Trophoblast cell (in vitro differentiated cells and primary cell): ENCODE results near the gene TNFAIP8L3.

Source experiments
- DNase-seq, 2 donors: peaks; one replicate each; pipeline ENCODE4 v3.0.0-alpha.2; 2016
- H2AFZ ChIP-seq: 2 replicates; pipeline ENCODE4 v1.6.1; 2013; ENCODE audit warnings: low read length, moderate library complexity, mild to moderate bottlenecking; ENCODE audit not compliant: insufficient read depth, poor library complexity
- H2AK5ac ChIP-seq: 2 replicates; pipeline ENCODE4 v1.6.1; 2013; ENCODE audit warnings: mild to moderate bottlenecking, low read length
- H2BK120ac ChIP-seq: 2 replicates; pipeline ENCODE4 v1.6.1; 2013; ENCODE audit warnings: low read length, mild to moderate bottlenecking, moderate library complexity; ENCODE audit not compliant: insufficient read depth, poor library complexity
- H2BK12ac ChIP-seq: 2 replicates; pipeline ENCODE4 v1.6.1; 2013; ENCODE audit warnings: mild to moderate bottlenecking, low read length, moderate library complexity
- H2BK5ac ChIP-seq: 2 replicates; pipeline ENCODE4 v1.6.1; 2013; ENCODE audit warnings: low read length, low read depth, moderate library complexity, mild to moderate bottlenecking; ENCODE audit not compliant: poor library complexity
- H3K14ac ChIP-seq: 2 replicates; pipeline ENCODE4 v1.6.1; 2013; ENCODE audit warnings: mild to moderate bottlenecking, low read length
- H3K18ac ChIP-seq: 2 replicates; pipeline ENCODE4 v1.6.1; 2013; ENCODE audit warnings: mild to moderate bottlenecking, low read length
- H3K23ac ChIP-seq: 2 replicates; pipeline ENCODE4 v1.6.1; 2013; ENCODE audit warnings: low read length
- H3K27ac ChIP-seq: 2 replicates; pipeline ENCODE4 v1.5.1; 2013; ENCODE audit warnings: low read depth, mild to moderate bottlenecking, inconsistent platforms, low read length, moderate library complexity
- H3K27me3 ChIP-seq: 2 replicates; pipeline ENCODE4 v1.6.1; 2013; ENCODE audit warnings: inconsistent platforms, mild to moderate bottlenecking, low read length, moderate library complexity; ENCODE audit not compliant: insufficient read depth
- H3K36me3 ChIP-seq, 2 experiments: 1 replicate in 1 of 2; 2 replicates in 1 of 2; pipeline ENCODE4 v1.6.1; 2013; ENCODE audit warnings: low read length in 2 of 2, mild to moderate bottlenecking in 2 of 2, moderate library complexity in 1 of 2; ENCODE audit not compliant: insufficient read depth in 2 of 2, control insufficient read depth in 1 of 2
- H3K4ac ChIP-seq: 2 replicates; pipeline ENCODE4 v1.6.1; 2013; ENCODE audit warnings: low read depth, mild to moderate bottlenecking, low read length, moderate library complexity
- H3K4me1 ChIP-seq, 2 experiments: 1 replicate in 1 of 2; 2 replicates in 1 of 2; pipeline ENCODE4 v1.6.1; 2013; ENCODE audit warnings: low read length in 2 of 2, mild to moderate bottlenecking in 2 of 2, moderate library complexity in 1 of 2; ENCODE audit not compliant: insufficient read depth in 2 of 2, control insufficient read depth in 1 of 2
- H3K4me2 ChIP-seq: 2 replicates; pipeline ENCODE4 v1.6.1; 2013; ENCODE audit warnings: inconsistent platforms, mild to moderate bottlenecking, low read length, moderate library complexity
- H3K4me3 ChIP-seq: 2 replicates; pipeline ENCODE4 v1.5.1; 2013; ENCODE audit warnings: mild to moderate bottlenecking, low read depth, low read length, inconsistent platforms
- H3K79me1 ChIP-seq: one replicate; pipeline ENCODE4 v1.6.1; 2013; ENCODE audit warnings: low read length
- H3K79me2 ChIP-seq: 2 replicates; pipeline ENCODE4 v1.6.1; 2013; ENCODE audit warnings: low read length, mild to moderate bottlenecking; ENCODE audit not compliant: control insufficient read depth, insufficient read depth, poor library complexity
- H3K9ac ChIP-seq: 2 replicates; pipeline ENCODE4 v1.6.1; 2013; ENCODE audit warnings: mild to moderate bottlenecking, low read length
- H3K9me3 ChIP-seq: 2 replicates; pipeline ENCODE4 v1.6.1; 2013; ENCODE audit warnings: low read depth, mild to moderate bottlenecking, control low read depth, inconsistent platforms, low read length; ENCODE audit not compliant: insufficient read depth
- H4K12ac ChIP-seq: 2 replicates; pipeline ENCODE4 v1.6.1; 2013; ENCODE audit warnings: low read depth, mild to moderate bottlenecking, low read length, moderate library complexity
- H4K8ac ChIP-seq: 2 replicates; pipeline ENCODE4 v1.6.1; 2013; ENCODE audit warnings: low read depth, mild to moderate bottlenecking, low read length, moderate library complexity
- H4K91ac ChIP-seq: one replicate; pipeline ENCODE4 v1.6.1; 2013; ENCODE audit warnings: low read depth, mild to moderate bottlenecking, low read length, moderate library complexity
- WGBS: extraction: QIAGEN DNeasy Blood & Tissue Kit; methylation state at CpG from one replicate; pipeline ENCODE4 v1.1.7; 2013; ENCODE audit warnings: missing lambda C conversion rate; ENCODE audit not compliant: insufficient read length, insufficient coverage; ENCODE audit errors: extremely low coverage; 5-methylcytosine and 5-hydroxymethylcytosine counted together

Gene TNFAIP8L3

DNA sequence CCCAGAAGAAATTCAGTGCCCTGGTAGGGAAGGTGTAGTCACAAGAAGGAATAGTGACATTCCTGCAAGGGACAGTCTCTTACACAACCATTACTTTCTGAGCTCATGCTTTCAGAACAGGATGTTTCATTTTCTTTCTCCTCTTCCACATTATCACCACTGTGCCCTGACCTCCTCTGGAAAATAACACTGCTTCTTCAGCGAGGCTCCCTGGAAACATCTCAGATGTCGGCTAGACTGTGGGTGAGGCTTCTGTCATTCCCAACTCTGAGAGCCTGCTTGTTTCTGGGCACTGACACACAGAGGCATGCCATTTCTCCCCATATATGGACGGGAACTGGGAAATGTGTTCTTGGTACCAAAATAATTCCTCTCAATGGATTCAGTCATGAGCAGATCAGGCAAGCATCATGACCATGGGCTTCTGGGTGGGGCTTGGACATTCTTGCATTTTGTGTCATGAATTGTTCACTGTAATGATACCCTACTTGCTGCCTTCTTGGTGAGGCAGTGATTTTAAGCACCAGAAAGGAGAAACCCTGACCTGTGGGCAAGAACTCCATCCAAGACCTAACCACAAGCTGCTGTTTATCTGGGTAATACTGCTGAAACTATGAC, 14.3 kb upstream of the TNFAIP8L3 start:
- Histone ChIP-seq H3K27ac (no peak overlapping the region), H3K4me3 (no peak overlapping the region), H2BK5ac (no peak overlapping the region), H3K36me3 (no peaks in the 10 kb centered on the region), H3K79me1 (no peaks in the 10 kb centered on the region), H3K23ac (no peak overlapping the region), H4K12ac (no peak overlapping the region), H3K14ac (no peak overlapping the region), H3K9ac (no peak overlapping the region), H2AK5ac (no peak overlapping the region), H2BK12ac (no peak overlapping the region), H3K18ac (no peak overlapping the region), H3K4me2 (no peak overlapping the region), H3K79me2 (no peaks in the 10 kb centered on the region), H4K91ac (no peak overlapping the region), H2AFZ (no peak overlapping the region), H4K8ac (no peak overlapping the region), H3K4me1 (no peaks in the 10 kb centered on the region), H3K4ac (no peak overlapping the region), H2BK120ac (no peak overlapping the region), H3K27me3 (no peaks in the 10 kb centered on the region), H3K9me3 (no peaks in the 10 kb centered on the region)
- peak in 1 of 2 donors; percentile 5 for DNase-seq
- WGBS, result no CpG with 5 or more reads among the region's 3 CpGs

DNA sequence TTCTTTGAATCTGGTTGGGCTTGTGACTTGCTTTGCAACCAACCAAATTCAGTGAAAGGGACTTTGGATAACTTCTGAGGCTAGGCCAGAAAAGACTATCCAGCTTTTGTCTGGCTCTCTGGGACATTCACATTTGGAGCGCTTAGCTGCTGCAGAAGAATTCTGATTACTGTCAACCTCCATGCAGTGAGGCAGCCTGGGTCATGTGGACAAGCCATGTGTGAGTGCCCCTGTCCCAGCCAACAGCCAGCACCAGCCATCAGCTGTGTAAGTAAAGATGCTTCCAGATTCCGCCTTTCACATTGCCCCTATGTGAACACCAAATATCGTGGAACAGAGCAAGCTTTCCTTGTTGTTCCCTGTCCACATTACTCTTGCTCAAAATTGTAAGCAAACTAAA, 12.9 kb upstream of the TNFAIP8L3 start:
- Histone ChIP-seq H3K4me1 (no peaks in the 10 kb centered on the region), H3K79me2 (no peaks in the 10 kb centered on the region), H3K9me3 (no peaks in the 10 kb centered on the region), H3K36me3 (no peaks in the 10 kb centered on the region), H3K27ac (no peak overlapping the region), H3K23ac (no peak overlapping the region), H4K12ac (no peak overlapping the region), H4K91ac (no peak overlapping the region), H3K27me3 (no peaks in the 10 kb centered on the region), H3K4me3 (no peak overlapping the region), H2AK5ac (no peak overlapping the region), H3K9ac (no peak overlapping the region), H2BK120ac (no peak overlapping the region), H3K14ac (no peak overlapping the region), H2BK5ac (no peak overlapping the region), H3K4me2 (no peak overlapping the region), H3K4ac (no peak overlapping the region), H2AFZ (no peak overlapping the region), H3K79me1 (no peaks in the 10 kb centered on the region), H4K8ac (no peak overlapping the region), H3K18ac (no peak overlapping the region), H2BK12ac (no peak overlapping the region)
- no peak for DNase-seq
- WGBS, result no CpG with 5 or more reads among the region's 3 CpGs

DNA sequence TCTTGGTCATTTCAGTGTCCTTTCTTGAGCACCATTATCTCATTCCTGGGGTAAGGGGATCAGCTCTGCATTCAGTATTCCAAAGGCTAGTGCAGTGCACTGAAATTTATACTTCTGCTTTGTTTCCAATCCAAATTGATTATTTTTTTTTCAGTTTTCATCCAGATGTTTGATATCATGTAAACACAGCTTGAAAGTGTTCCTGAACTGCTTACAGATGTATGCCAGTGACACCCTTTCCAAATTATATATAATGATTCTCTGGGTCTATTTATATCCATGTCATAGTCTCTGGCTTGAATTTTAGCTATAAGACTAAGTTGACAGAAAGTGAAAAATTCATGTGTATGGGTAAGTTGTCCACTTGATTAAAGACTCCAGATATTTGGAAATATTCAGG, 11.8 kb upstream of the TNFAIP8L3 start:
- no peaks in the 10 kb centered on the region for H3K4me1 ChIP-seq
- no peaks in the 10 kb centered on the region for H3K79me2 ChIP-seq
- no peaks in the 10 kb centered on the region for H3K79me1 ChIP-seq
- H3K14ac ChIP-seq, result no peak overlapping the region
- no peak overlapping the region for H2AK5ac ChIP-seq
- no peak overlapping the region for H2AFZ ChIP-seq
- H3K27me3 ChIP-seq, result no peaks in the 10 kb centered on the region
- no peak overlapping the region for H2BK12ac ChIP-seq
- no peak overlapping the region for H3K4ac ChIP-seq
- no peak overlapping the region for H3K9ac ChIP-seq
- no peak overlapping the region for H3K18ac ChIP-seq
- no peak overlapping the region for H3K23ac ChIP-seq
- no peak for DNase-seq
- H3K27ac ChIP-seq, result no peak overlapping the region
- no peak overlapping the region for H3K4me2 ChIP-seq
- H3K9me3 ChIP-seq, result no peaks in the 10 kb centered on the region
- H4K12ac ChIP-seq, result no peak overlapping the region
- no peak overlapping the region for H2BK120ac ChIP-seq
- no peak overlapping the region for H3K4me3 ChIP-seq
- H2BK5ac ChIP-seq, result no peak overlapping the region
- H3K36me3 ChIP-seq, result no peaks in the 10 kb centered on the region
- H4K8ac ChIP-seq, result no peak overlapping the region
- H4K91ac ChIP-seq, result no peak overlapping the region

DNA sequence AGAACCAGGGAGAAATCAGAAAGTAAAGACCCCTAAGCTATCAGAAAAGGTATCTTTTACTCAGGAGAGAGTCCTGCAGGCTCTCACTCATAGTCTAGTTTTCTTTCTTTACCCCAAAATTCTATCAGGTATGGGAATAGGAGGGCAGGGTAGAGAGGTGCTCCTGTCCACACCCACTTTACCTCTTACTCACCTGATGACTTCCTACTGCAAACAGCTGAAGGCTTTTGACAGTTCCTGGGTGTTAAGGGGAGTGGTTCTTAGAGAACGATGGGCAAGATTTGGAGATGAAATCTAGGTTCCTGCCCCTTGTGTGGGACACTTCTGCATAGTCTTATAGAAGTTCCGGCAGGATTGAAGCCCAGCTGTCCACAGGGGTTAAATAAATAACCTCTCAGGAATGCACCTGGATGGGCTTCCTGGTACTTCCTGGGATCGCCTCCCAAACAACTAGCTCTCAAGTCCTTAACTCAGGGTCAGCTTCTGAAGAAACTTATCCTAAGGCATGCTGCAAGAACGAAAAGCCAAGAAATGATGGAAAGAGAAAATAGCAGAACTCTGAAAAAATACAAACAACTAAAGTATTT, 10.8 kb upstream of the TNFAIP8L3 start:
- Histone ChIP-seq H3K14ac (no peak overlapping the region), H3K4me3 (no peak overlapping the region), H2BK5ac (no peak overlapping the region), H3K4me2 (no peak overlapping the region), H3K9me3 (no peaks in the 10 kb centered on the region), H3K4me1 (no peaks in the 10 kb centered on the region), H2BK12ac (no peak overlapping the region), H2AFZ (no peak overlapping the region), H4K8ac (no peak overlapping the region), H2AK5ac (no peak overlapping the region), H3K27ac (no peak overlapping the region), H3K4ac (no peak overlapping the region), H3K79me2 (no peaks in the 10 kb centered on the region), H3K9ac (no peak overlapping the region), H4K91ac (no peak overlapping the region), H3K23ac (no peak overlapping the region), H3K36me3 (no peaks in the 10 kb centered on the region), H3K79me1 (no peaks in the 10 kb centered on the region), H3K27me3 (no peaks in the 10 kb centered on the region), H3K18ac (no peak overlapping the region), H4K12ac (no peak overlapping the region), H2BK120ac (no peak overlapping the region)
- no peak for DNase-seq
- WGBS, result no CpG with 5 or more reads among the region's 4 CpGs
